ENCODE measurements around the gene AP5Z1. TPM values are rescaled to one million over a fixed set of nuclear protein-coding genes. Genes with fewer than 3 reads are reported as not detected.
"Not testable (repeated sequence)": the region's sequence is repeated elsewhere in the genome, so short reads cannot be mapped to it uniquely, and the experiment has no call there.

AP5Z1 gene
- total RNA-seq, 3 donors from 2014 or later (not counting 1 experiment from before 2014, with no cell fraction given), result 140 to 156 (median 143) TPM

- Mint-ChIP-seq H3K4me1 (no peaks in the 10 kb centered on the region), H3K36me3 (no peaks in the 10 kb centered on the region), H3K27me3 (ENCODE audit: low read depth in 2 of 2) (no peaks in the 10 kb centered on the region), H3K4me3 (no peak overlapping the region), H3K27ac (no peak overlapping the region), H3K9me3 (no peaks in the 10 kb centered on the region)
- DNase-seq (no peak), ATAC-seq (no peak)
- 95% methylated on average over 18 of the region's 18 CpGs for WGBS (ENCODE audit: insufficient coverage)
- H3K36me3 ChIP-seq (ENCODE audit: control insufficient read depth, insufficient read depth, low read length), result no peaks in the 10 kb centered on the region
- intact Hi-C loops (cut with micrococcal nuclease), result no loop called here
- no peak overlapping the region for H3K27ac ChIP-seq (ENCODE audit: low read length)
- H3K4me1 ChIP-seq (ENCODE audit: control insufficient read depth, insufficient read depth, low read length), result peaks cover 3% of the 10 kb centered on the region
- H3K27me3 ChIP-seq (ENCODE audit: control insufficient read depth, insufficient read depth, low read length), result no peaks in the 10 kb centered on the region
- TF ChIP-seq CTCF (IDR thresholded peaks at IDR 0.05), result no peak
- H3K9me3 ChIP-seq (ENCODE audit: control insufficient read depth, insufficient read depth, low read length), result no peaks in the 10 kb centered on the region
- no peak overlapping the region for H3K4me3 ChIP-seq (ENCODE audit: low read length)
Observed at GRCh38 chr7:4801839-4802231, 26.4 kb downstream of the AP5Z1 start.

- H3K36me3 ChIP-seq (ENCODE audit: control insufficient read depth, insufficient read depth, low read length); H3K4me3 Mint-ChIP-seq; H3K4me1 ChIP-seq (ENCODE audit: control insufficient read depth, insufficient read depth, low read length); H3K4me1 Mint-ChIP-seq; H3K9me3 Mint-ChIP-seq; H3K4me3 ChIP-seq (ENCODE audit: low read length); H3K27me3 Mint-ChIP-seq (ENCODE audit: low read depth in 2 of 2); H3K27ac ChIP-seq (ENCODE audit: low read length); H3K27me3 ChIP-seq (ENCODE audit: control insufficient read depth, insufficient read depth, low read length); intact Hi-C loops (cut with micrococcal nuclease); H3K27ac Mint-ChIP-seq; ATAC-seq; H3K36me3 Mint-ChIP-seq; H3K9me3 ChIP-seq (ENCODE audit: control insufficient read depth, insufficient read depth, low read length); DNase-seq: not testable (repeated sequence)
- 97% methylated on average over 23 of the region's 23 CpGs for WGBS (ENCODE audit: insufficient coverage)
Observed at GRCh38 chr7:4802577-4802976, 27.2 kb downstream of the AP5Z1 start.

- Histone ChIP-seq H3K4me3 (ENCODE audit: low read length) (no peak overlapping the region), H3K27me3 (ENCODE audit: control insufficient read depth, insufficient read depth, low read length) (no peaks in the 10 kb centered on the region), H3K9me3 (ENCODE audit: control insufficient read depth, insufficient read depth, low read length) (no peaks in the 10 kb centered on the region), H3K36me3 (ENCODE audit: control insufficient read depth, insufficient read depth, low read length) (no peaks in the 10 kb centered on the region), H3K4me1 (ENCODE audit: control insufficient read depth, insufficient read depth, low read length) (no peaks in the 10 kb centered on the region), H3K27ac (ENCODE audit: low read length) (no peak overlapping the region)
- 96% methylated on average over 41 of the region's 41 CpGs for WGBS (ENCODE audit: insufficient coverage)
- no peak overlapping the region for H3K27ac Mint-ChIP-seq
- intact Hi-C loops (cut with micrococcal nuclease), result no loop called here
- H3K4me3 Mint-ChIP-seq, result no peak overlapping the region
- no peaks in the 10 kb centered on the region for H3K36me3 Mint-ChIP-seq
- no peaks in the 10 kb centered on the region for H3K9me3 Mint-ChIP-seq
- TF ChIP-seq CTCF (IDR thresholded peaks at IDR 0.05), result no peak
- DNase-seq, result no peak
- H3K27me3 Mint-ChIP-seq (ENCODE audit: low read depth in 2 of 2), result peaks cover 0 to 3% of the 10 kb centered on the region in 2 donors
- no peaks in the 10 kb centered on the region for H3K4me1 Mint-ChIP-seq
- no peak for ATAC-seq
Observed at GRCh38 chr7:4803397-4804241, 28.2 kb downstream of the AP5Z1 start.

- no peaks in the 10 kb centered on the region for H3K36me3 ChIP-seq (ENCODE audit: control insufficient read depth, insufficient read depth, low read length)
- peaks cover 0 to 8% of the 10 kb centered on the region in 2 donors for H3K4me1 Mint-ChIP-seq
- no peaks in the 10 kb centered on the region for H3K9me3 ChIP-seq (ENCODE audit: control insufficient read depth, insufficient read depth, low read length)
- H3K27me3 ChIP-seq (ENCODE audit: control insufficient read depth, insufficient read depth, low read length), result no peaks in the 10 kb centered on the region
- H3K36me3 Mint-ChIP-seq, result no peaks in the 10 kb centered on the region
- H3K4me1 ChIP-seq (ENCODE audit: control insufficient read depth, insufficient read depth, low read length), result peaks cover 14% of the 10 kb centered on the region
- H3K27ac ChIP-seq (ENCODE audit: low read length), result no peak overlapping the region
- WGBS (ENCODE audit: insufficient coverage), result 87% methylated on average over 29 of the region's 29 CpGs
- H3K4me3 ChIP-seq (ENCODE audit: low read length), result no peak overlapping the region
- intact Hi-C loops (cut with micrococcal nuclease), result no loop called here
- TF ChIP-seq CTCF (IDR thresholded peaks at IDR 0.05), result no peak
- H3K27ac Mint-ChIP-seq, result no peak overlapping the region
- no peaks in the 10 kb centered on the region for H3K9me3 Mint-ChIP-seq
- H3K27me3 Mint-ChIP-seq (ENCODE audit: low read depth in 2 of 2), result peaks cover 0 to 10% of the 10 kb centered on the region in 2 donors
- no peak overlapping the region for H3K4me3 Mint-ChIP-seq
- DNase-seq (no peak), ATAC-seq (no peak)
Observed at GRCh38 chr7:4805110-4805983, 29.9 kb downstream of the AP5Z1 start.

All from natural killer cell (primary cell).